Lower leg skin (tissue), 4 donors: ENCODE results near the gene MFSD2A. TPM values are rescaled to one million over a fixed set of nuclear protein-coding genes. Genes with fewer than 3 reads are reported as not detected.
A peak's percentile ranks its signal among the peaks of the same experiment; 100 is the strongest.

ENCODE experiments used
- DNase-seq, 2 donors: peaks; one replicate each; pipeline ENCODE4 v3.0.0-alpha.2; 2019; ENCODE audit warnings: low spot score in 2 of 2
- H3K4me3 ChIP-seq: fragments of 200-600 bp; sonication (generic); 2 replicates; pipeline ENCODE4 v1.5.1; 2017; ENCODE audit warnings: mild to moderate bottlenecking, low read depth; ENCODE audit not compliant: poor library complexity, severe bottlenecking
- CTCF ChIP-seq, 3 donors: fragments of 450-650 bp; IDR thresholded peaks; one replicate each; pipeline ENCODE4 v1.5.1; 2016; ENCODE audit warnings: antibody characterized with exemption in 3 of 3, mild to moderate bottlenecking in 3 of 3, moderate library complexity in 2 of 3
- POLR2A ChIP-seq, 2 donors: fragments of 450-650 bp; IDR thresholded peaks; one replicate each; pipeline ENCODE4 v1.6.1; 2016 to 2017; ENCODE audit warnings: antibody characterized with exemption in 2 of 2, mild to moderate bottlenecking in 1 of 2, moderate library complexity in 1 of 2
- WGBS, 2 donors: methylation state at CpG; one replicate each; pipeline ENCODE4 v1.1.5; 2018; 5-methylcytosine and 5-hydroxymethylcytosine counted together
- intact Hi-C: fragments of 100-400 bp; cut with DNase I; formaldehyde crosslinking; loops from one replicate; pipeline ENCODE4 v1.15.0; 2023; ENCODE audit warnings: low total_unique reads
- total RNA-seq, 4 donors: library from RNA; depleted of rRNA; stranded (reverse); fragments of >200 nt; gene quantifications; one replicate each; pipeline ENCODE4 v1.1.0, GENCODE V29; 2016

Gene MFSD2A
- total RNA-seq, 4 donors from 2014 or later: 103 to 209 (median 131) TPM

- WGBS, 2 donors: 27 to 52% methylated on average over 6 of the region's 6 CpGs
- no peak for TF ChIP-seq CTCF (IDR thresholded peaks at IDR 0.05)
- no peak for TF ChIP-seq POLR2A (IDR thresholded peaks at IDR 0.05)
- intact Hi-C loops: no loop called here
Measured at GRCh38 chr1:39926820-39927219, 28.1 kb upstream of the MFSD2A start.

GRCh38 chr1:39927538-39927937, 27.4 kb upstream of the MFSD2A start:
- 7 to 56% methylated on average over 3 of the region's 3 CpGs for WGBS, 2 donors
- intact Hi-C loops: no loop called here
- TF ChIP-seq POLR2A (IDR thresholded peaks at IDR 0.05): no peak
- no peak for TF ChIP-seq CTCF (IDR thresholded peaks at IDR 0.05)
- H3K4me3 ChIP-seq: no peak overlapping the region
- DNase-seq: no peak

More at GRCh38 chr1:39926820-39927219, 28.1 kb upstream of the MFSD2A start:
- no peak for DNase-seq
- no peak overlapping the region for H3K4me3 ChIP-seq

- TF ChIP-seq CTCF (IDR thresholded peaks at IDR 0.05): no peak
- TF ChIP-seq POLR2A (IDR thresholded peaks at IDR 0.05): no peak
- no peak overlapping the region for H3K4me3 ChIP-seq
- WGBS, 2 donors: 75 to 76% methylated on average over 7 of the region's 7 CpGs
- DNase-seq: no peak
- intact Hi-C loops: no loop called here
Measured at GRCh38 chr1:39928809-39929587, 25.9 kb upstream of the MFSD2A start.

GRCh38 chr1:39933956-39934941, 20.7 kb upstream of the MFSD2A start:
- intact Hi-C loops: no loop called here
- H3K4me3 ChIP-seq: no peak overlapping the region

More at GRCh38 chr1:39933956-39934941, 20.7 kb upstream of the MFSD2A start:
- 18 to 25% methylated on average over 12 of the region's 12 CpGs for WGBS, 2 donors
- DNase-seq: peak; percentile 93 to 96
- TF ChIP-seq POLR2A (IDR thresholded peaks at IDR 0.05) (no peak), CTCF (IDR thresholded peaks at IDR 0.05) (no peak)
